ENCODE results near the gene ERBB2.
"Not testable (repeated sequence)": the region's sequence is repeated elsewhere in the genome, so short reads cannot be mapped to it uniquely, and the experiment has no call there.

Gene ERBB2

DNA sequence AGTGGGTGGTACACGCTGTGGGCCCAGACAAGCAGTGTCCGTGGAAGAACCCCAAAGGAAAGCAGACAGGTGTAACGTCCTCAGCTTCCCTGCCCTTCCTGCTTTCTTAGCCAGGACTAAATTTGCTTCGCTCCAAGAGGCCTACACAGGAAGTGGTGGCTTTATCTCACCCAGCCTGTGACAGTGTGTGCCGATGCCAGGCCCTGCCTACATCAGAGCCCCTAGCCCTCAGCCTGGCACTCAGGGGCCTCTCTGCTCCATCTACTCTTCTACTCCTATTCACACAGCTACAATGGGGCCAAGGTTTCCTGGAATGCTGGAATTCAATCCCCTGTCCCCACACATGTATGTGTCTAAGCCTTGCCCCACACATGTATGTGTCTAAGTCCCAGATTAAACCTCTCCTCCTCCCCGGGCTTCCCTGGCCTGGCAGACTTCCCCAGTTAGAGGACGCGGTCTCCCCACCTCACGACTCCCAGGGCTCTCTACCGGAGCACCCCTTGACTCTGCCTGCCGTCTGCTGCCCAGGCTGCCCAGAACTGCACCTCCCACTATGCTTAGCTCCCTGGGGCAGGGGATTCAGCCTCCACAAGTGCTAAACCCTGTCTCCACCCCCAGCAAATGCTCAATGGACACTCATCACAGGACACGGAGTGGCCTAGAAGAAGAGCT is 20.2 kb upstream of the ERBB2 start:
- no peak for DNase-seq

DNA sequence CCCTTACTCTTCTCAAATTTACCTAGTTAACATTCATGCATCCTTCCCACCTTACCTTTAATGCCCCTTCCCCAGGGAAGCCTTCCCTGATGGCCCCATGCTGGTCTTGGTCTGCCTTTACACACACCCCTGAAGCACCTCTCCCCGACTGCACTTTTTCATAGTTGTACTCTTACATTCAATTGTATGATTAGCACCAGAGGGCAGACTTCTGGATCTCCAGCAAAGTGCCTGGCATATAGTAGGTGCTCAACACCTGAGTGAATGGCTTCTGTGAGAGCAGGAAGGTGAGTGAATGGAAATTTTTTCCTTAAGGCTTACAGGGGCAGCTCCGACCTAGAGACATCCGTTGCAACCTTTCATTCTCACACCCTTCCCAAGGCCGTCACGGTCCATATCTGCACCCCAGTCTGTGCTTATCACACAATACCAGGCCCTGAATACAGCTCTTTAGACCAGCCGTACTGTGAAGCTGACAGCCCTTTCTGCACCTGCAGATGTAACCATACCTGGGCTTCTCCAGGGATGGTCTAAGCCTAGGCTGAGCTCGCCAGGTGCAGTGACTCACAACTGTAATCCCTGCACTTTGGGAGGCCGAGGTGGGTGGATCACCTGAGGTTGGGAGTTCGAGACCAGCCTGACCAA is 16.4 kb upstream of the ERBB2 start:
- DNase-seq: no peak

- DNase-seq: no peak
These were observed 15.3 kb upstream of the ERBB2 start for GRCh38 chr17:39684369-39685192.

- no peak for DNase-seq
These were observed 12.7 kb upstream of the ERBB2 start for GRCh38 chr17:39687101-39687545.

DNA sequence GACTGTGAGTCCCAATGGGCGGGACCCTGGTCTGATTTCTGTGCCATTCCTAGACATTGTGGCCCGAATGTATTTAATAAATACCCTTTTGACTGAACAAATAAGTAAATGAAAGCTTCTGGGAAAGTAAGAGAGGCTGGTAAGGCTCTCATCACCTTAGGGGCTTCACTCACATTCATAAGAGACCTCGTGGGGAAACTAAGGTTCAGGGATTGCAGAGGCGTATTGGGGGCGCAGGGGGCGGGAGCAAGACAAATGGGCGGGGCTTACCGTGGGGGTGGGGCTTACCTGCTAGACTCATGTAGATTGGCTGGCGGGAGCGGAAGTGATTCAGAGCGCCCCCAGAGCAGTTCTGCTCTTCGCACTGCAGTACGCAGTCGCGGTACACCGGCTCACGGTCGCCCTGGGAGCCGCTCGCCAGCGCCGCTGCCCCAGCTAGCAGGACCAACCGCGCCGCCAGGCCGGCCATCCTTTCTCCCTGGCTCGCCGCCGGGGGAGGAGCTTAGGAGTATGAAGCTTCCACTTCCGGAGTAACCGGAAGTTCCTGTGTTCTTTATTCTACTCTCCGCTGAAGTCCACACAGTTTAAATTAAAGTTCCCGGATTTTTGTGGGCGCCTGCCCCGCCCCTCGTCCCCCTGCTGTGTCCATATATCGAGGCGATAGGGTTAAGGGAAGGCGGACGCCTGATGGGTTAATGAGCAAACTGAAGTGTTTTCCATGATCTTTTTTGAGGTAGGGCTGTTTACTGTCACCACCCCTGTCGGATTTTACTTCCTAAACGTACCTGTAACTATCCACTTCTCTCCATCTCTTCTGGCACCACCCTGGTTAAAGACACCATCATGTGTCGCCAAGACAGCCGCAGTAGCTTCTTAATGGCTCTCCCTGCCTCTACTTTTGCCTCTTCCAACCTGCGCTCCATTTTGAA is 12.1 kb upstream of the ERBB2 start, which contains the start of gene PGAP3:
Gene PGAP3, minus strand, starts transcription at position 512 of the 929 bp plus-strand sequence. Its CDS starts 43 bp downstream, at position 469.
- peak; percentile 90 for DNase-seq

DNA sequence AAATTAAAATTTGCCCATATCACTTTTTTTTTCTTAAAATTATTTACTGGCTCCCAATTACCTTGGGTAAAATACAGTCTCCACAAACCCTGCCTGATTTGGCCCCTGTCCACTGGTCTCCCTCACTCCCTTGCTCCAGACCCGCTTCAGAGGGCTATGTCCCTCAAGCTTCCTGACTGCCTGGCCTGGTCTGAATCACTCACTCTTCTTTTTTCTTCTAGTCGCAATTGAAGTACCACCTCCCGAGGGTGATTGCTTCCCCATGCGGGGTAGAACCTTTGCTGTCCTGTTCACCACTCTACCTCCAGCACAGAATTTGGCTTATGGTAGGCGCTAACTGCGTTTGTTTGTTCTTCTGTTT is 11.4 kb upstream of the ERBB2 start:
- DNase-seq: no peak

DNA sequence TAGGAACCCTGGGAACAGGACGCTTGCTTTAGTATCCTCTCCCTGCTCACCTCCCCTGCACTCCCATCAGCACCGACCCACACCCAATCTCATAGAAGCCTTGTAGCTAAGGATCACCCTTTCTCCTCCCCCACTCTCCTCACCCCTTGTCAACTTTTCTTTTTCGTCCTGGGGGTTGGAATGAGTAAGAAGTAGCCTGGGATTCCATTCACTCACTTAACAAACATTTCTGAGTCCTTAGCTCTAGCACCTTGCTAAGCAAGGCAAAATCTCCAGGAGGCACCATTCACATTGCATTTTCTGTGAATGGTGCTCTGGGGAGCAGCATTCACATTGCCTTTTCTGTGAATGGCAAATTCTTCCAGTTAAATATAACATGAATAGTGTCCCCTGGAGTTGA is 10.9 kb upstream of the ERBB2 start:
- no peak for DNase-seq

GRCh38 chr17:39694593-39694992 is 5.3 kb upstream of the ERBB2 start:
- no peak for DNase-seq

DNA sequence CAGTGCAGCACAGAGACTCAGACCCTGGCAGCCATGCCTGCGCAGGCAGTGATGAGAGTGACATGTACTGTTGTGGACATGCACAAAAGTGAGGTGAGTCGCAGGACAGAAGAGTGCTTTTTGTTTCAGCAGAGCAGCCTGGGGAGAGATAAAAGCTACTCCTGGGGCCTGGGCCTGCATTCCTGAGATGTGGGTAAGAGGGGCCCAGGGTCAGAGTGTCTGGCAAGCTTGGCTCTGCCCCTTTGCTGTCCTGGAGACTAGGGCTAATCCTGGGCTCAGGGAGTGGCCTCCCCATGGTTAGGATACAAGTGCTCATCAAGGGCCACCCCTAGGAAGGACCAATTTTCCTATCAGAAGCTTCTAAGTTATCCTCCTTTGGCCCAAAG is 4.8 kb upstream of the ERBB2 start:
- no peak for DNase-seq

- no peak for DNase-seq
These were observed 3.1 kb upstream of the ERBB2 start for GRCh38 chr17:39696731-39697130.

- DNase-seq: no peak
These were observed 1.9 kb upstream of the ERBB2 start for GRCh38 chr17:39697961-39698360.

DNA sequence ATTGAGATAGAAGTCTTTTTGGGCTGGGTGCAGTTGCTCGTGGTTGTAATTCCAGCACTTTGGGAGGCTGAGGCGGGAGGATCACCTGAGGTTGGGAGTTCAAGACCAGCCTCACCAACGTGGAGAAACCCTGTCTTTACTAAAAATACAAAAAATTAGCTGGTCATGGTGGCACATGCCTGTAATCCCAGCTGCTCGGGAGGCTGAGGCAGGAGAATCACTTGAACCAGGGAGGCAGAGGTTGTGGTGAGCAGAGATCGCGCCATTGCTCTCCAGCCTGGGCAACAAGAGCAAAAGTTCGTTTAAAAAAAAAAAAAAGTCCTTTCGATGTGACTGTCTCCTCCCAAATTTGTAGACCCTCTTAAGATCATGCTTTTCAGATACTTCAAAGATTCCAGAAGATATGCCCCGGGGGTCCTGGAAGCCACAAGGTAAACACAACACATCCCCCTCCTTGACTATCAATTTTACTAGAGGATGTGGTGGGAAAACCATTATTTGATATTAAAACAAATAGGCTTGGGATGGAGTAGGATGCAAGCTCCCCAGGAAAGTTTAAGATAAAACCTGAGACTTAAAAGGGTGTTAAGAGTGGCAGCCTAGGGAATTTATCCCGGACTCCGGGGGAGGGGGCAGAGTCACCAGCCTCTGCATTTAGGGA is 577 bp upstream of the ERBB2 start:
- not testable (repeated sequence) for DNase-seq

- DNase-seq: peak; percentile 8
These were observed 504 bp downstream of the ERBB2 start for GRCh38 chr17:39700148-39700987.

DNA sequence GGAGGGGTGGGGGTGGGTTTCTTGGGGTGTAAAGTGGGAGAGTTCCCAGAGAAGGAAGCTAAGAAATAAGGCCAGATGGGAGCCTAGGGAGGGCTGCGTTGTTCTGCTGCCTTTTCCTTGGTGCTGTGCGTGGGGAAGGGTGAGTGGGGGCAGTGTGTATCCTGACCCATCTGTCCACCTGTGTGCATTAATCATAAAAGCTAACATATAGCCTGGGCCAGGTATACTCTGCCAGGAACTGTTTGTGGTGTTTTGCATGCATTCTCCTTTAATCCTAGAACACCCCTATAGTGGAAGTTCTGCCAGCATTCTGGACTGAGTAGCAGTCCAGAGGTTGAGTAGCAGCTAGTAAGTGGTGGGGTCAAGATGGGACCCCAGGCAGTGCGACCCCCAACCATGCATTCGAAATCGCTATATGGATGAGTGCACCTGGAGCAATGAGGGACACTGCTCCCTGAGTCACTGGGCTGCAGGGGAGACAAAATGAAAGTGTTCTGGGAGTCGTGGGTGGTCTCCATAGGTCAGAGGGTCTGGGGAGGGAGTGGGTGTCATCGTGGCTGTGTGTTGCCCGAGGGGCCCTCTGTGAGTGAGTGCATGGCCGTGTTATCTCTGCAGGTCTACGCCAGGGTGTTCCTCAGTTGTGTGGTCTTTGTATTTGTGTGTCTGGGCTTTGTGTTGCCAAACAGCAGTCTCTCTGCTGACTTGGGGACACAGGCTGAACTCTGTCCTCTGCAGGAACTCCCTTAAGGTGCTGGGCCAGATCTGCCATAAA is 1.3 kb downstream of the ERBB2 start:
- no peak for DNase-seq

- no peak for DNase-seq
These were observed 2.0 kb downstream of the ERBB2 start for GRCh38 chr17:39701784-39702422.

DNA sequence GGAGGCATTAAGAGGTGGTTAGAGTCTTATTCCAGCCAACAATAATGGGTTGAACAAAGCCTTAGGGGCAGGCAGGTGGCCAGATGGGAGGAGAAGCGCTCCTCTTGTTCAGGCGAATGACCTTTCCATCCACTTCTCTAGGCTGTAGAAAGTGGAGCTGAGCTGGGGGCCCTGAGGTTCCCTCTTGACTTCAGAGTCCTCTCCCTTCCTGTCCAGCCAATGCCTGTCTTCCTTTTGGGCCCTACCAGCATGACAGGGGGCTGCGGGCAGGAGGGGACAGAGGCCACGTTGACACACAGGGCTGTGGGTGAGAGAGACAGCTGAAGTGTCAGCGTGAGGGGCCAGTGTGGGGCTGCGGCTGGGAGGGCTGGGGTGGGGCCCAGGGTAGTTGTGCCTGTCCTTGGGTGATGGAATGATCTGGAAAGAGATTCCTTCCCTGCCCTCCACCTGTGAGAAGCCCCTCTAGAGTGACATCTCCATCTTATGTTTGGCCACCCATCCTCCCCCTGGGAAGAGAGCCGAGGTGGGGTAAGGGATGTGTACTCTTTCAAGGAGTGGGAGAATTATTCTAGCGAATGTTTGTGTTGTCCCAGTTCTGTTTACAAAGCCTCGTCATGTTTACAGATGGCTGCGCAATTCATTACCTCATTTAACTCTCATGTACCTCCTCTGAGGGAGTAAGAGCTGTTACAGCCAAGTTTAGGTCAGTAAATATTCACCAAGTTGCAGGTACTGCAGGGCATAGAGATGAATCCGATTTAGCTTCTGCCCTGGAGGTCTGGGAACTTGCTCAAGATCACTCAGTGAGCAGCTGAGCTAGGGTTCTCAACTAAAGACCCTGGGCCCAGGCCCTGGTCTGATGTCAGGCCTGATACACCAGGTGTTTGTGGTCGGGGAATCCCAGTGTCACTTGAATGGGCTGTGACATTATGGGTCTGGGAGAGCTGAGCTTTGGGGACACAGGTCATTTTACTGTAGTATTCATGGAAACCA is 3.3 kb downstream of the ERBB2 start:
- no peak for DNase-seq

DNA sequence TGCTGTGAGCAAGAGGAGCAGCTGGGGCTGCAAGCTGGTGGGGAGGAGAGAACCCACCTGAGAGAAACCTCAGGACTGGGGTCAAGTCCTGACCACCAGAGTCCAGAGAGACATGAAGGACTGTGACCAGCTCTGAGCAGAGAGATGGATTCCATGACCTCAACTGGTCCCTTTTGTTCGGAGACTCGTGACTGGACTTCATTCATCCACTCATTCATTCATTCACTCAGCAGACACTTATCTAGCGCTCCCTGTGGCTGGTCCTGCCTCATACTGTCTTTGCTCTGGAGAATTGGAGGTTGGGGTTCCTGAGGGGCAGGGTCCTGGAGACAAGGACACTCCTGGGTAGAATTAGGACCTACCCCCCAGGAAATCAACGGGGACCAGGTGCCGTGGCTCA is 4.0 kb downstream of the ERBB2 start:
- DNase-seq: no peak

DNA sequence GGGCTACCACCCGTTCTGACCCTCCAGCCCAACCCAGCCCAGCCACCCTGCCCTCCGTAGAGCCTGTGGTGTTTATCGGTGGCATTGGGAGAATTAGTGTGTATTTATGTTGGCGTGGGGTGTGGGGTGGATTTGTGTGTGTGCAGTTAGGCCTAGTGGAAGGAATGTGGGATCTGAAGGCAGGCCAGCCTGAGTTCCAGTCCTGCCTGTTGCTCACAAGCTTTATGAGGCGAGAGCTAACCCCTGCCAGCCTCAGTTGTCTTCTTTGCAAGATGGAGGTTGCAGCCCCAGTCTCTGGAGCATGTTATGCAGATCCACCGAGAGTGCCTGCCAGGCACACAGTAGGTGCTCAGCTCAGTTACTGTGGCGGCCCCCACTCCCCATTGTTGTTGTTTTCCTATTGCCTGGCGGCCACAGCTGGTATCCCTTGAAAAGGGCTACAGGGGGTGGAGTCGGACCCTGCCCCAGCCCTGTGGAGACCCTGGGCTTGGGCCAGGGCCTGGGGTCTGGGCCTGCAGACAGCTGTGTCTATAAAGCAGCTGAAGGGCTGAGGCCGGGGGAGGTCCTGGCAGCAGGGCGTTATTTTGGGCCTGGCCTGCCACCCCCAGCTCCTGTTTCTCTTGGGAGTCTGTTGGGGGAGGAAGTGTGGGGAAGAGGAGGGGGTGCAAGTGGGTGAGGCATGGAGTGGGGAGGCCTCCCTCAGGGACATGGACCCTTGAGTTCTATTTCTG is 5.1 kb downstream of the ERBB2 start:
- peak; percentile 9 for DNase-seq

Measured in fibroblast of upper back skin (primary cell).